HG03342 (cell line): ENCODE measurements around the gene ARL17A.
A peak's percentile ranks its signal among the peaks of the same experiment; 100 is the strongest.
"Not testable (repeated sequence)": the region's sequence is repeated elsewhere in the genome, so short reads cannot be mapped to it uniquely, and the experiment has no call there.

Experiments
- ATAC-seq: cut with Tn5 transposase; IDR thresholded peaks from one replicate; pipeline ENCODE4 v1.9.1; 2021; ENCODE audit warnings: mild to moderate bottlenecking, moderate library complexity; ENCODE audit not compliant: unreplicated experiment

Gene ARL17A

GRCh38 chr17:46579083-46580075 lies at the start of gene ARL17A:
ARL17A (minus strand) TSS chr17:46579691; CDS start chr17:46576322, 3,369 bp downstream.
- peak; percentile 80 for ATAC-seq

GRCh38 chr17:46628753-46629436 lies 49.4 kb upstream of the ARL17A start:
- ATAC-seq: not testable (repeated sequence)

- ATAC-seq: not testable (repeated sequence)
Observed at GRCh38 chr17:46627452-46627851, 48.0 kb upstream of the ARL17A start.

- not testable (repeated sequence) for ATAC-seq
Observed at GRCh38 chr17:46624726-46625125, 45.2 kb upstream of the ARL17A start.

- not testable (repeated sequence) for ATAC-seq
Observed at GRCh38 chr17:46623790-46624189, 44.3 kb upstream of the ARL17A start.

- not testable (repeated sequence) for ATAC-seq
Observed at GRCh38 chr17:46618975-46619374, 39.5 kb upstream of the ARL17A start.

GRCh38 chr17:46617121-46617520 lies 37.6 kb upstream of the ARL17A start:
- not testable (repeated sequence) for ATAC-seq

- not testable (repeated sequence) for ATAC-seq
Observed at GRCh38 chr17:46613876-46614275, 34.4 kb upstream of the ARL17A start.

GRCh38 chr17:46611304-46611703 lies 31.8 kb upstream of the ARL17A start:
- not testable (repeated sequence) for ATAC-seq

- peak; percentile 85 for ATAC-seq
Observed at GRCh38 chr17:46603125-46603524, 23.6 kb upstream of the ARL17A start.

- ATAC-seq: not testable (repeated sequence)
Observed at GRCh38 chr17:46600767-46601166, 21.3 kb upstream of the ARL17A start.

GRCh38 chr17:46598344-46598931 lies 18.9 kb upstream of the ARL17A start:
- not testable (repeated sequence) for ATAC-seq

- not testable (repeated sequence) for ATAC-seq
Observed at GRCh38 chr17:46591332-46591731, 11.8 kb upstream of the ARL17A start.

- ATAC-seq: peak; percentile 61
Observed at GRCh38 chr17:46590157-46591146, 11.0 kb upstream of the ARL17A start, which contains the start of gene NSF. NSF (plus strand) TSS chr17:46590669; CDS start chr17:46590776, 107 bp downstream.

GRCh38 chr17:46585444-46585843 lies 6.0 kb upstream of the ARL17A start:
- not testable (repeated sequence) for ATAC-seq

- not testable (repeated sequence) for ATAC-seq
Observed at GRCh38 chr17:46580082-46580481, 591 bp upstream of the ARL17A start.

- ATAC-seq: not testable (repeated sequence)
Observed at GRCh38 chr17:46571796-46572195, 7.7 kb downstream of the ARL17A start.

- not testable (repeated sequence) for ATAC-seq
Observed at GRCh38 chr17:46566980-46567379, 12.5 kb downstream of the ARL17A start.

- ATAC-seq: not testable (repeated sequence)
Observed at GRCh38 chr17:46566284-46566683, 13.2 kb downstream of the ARL17A start.

- not testable (repeated sequence) for ATAC-seq
Observed at GRCh38 chr17:46560048-46560447, 19.4 kb downstream of the ARL17A start.
